Measurements from ENCODE around the gene IKZF1.

DNA sequence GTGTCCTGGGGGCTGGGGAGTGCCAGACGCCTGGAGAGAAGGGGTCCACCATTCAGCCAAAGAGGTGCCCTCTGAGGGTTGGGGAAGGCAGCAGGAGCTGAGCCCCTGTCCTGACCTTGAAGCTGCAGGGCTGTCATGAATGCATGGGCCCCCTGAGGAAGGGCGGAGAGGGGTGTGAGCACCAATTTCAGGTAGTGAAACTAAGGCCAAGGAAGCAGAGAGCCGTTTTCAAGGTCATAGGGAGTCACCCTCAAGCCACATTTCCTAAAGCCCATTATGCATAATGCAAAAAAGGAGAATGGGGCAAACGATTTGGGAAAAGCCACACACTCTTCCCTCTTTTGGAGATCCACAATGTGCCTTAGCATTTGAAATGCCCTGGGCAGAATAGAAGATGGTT is 108.5 kb downstream of the IKZF1 start:
- TF ChIP-seq, protein P1, sequence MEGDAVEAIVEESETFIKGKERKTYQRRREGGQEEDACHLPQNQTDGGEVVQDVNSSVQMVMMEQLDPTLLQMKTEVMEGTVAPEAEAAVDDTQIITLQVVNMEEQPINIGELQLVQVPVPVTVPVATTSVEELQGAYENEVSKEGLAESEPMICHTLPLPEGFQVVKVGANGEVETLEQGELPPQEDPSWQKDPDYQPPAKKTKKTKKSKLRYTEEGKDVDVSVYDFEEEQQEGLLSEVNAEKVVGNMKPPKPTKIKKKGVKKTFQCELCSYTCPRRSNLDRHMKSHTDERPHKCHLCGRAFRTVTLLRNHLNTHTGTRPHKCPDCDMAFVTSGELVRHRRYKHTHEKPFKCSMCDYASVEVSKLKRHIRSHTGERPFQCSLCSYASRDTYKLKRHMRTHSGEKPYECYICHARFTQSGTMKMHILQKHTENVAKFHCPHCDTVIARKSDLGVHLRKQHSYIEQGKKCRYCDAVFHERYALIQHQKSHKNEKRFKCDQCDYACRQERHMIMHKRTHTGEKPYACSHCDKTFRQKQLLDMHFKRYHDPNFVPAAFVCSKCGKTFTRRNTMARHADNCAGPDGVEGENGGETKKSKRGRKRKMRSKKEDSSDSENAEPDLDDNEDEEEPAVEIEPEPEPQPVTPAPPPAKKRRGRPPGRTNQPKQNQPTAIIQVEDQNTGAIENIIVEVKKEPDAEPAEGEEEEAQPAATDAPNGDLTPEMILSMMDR (conservative IDR thresholded peaks at IDR 0.05; ENCODE audit: low read depth, low read length), result no peak
- TF ChIP-seq POLR2A (IDR thresholded peaks at IDR 0.05; ENCODE audit: low read depth, low read length) (no peak), RCOR1 (IDR thresholded peaks at IDR 0.05; ENCODE audit: insufficient replicate concordance, low read length) (no peak)
